Pons (tissue), 1 donor: ENCODE data around the gene CSAG2.
"Not testable (repeated sequence)": the region's sequence is repeated elsewhere in the genome, so short reads cannot be mapped to it uniquely, and the experiment has no call there.

Experiments used
- DNase-seq: peaks from one replicate; pipeline ENCODE4 v3.0.0-alpha.2; 2016; ENCODE audit warnings: low spot score

Gene CSAG2

GRCh38 chrX:152709173-152709572 lies at the start of gene CSAG2:
Gene CSAG2 (minus strand): TSS chrX:152709273. CDS start chrX:152709112, 161 bp downstream.
- DNase-seq, result not testable (repeated sequence)

GRCh38 chrX:152754871-152755270 lies 45.8 kb upstream of the CSAG2 start:
- not testable (repeated sequence) for DNase-seq

- DNase-seq, result not testable (repeated sequence)
Observed at GRCh38 chrX:152753686-152754650, 44.9 kb upstream of the CSAG2 start, which contains the start of gene MAGEA2. Gene MAGEA2 (minus strand): TSS chrX:152753842. CDS start chrX:152751363, 2,479 bp downstream.

- DNase-seq, result no peak
Observed at GRCh38 chrX:152738560-152738959, 29.5 kb upstream of the CSAG2 start.

GRCh38 chrX:152736528-152736927 lies 27.5 kb upstream of the CSAG2 start:
- not testable (repeated sequence) for DNase-seq

- DNase-seq, result no peak
Observed at GRCh38 chrX:152735860-152736511, 26.9 kb upstream of the CSAG2 start.

- no peak for DNase-seq
Observed at GRCh38 chrX:152735101-152735500, 26.0 kb upstream of the CSAG2 start.

GRCh38 chrX:152734143-152734858 lies 25.2 kb upstream of the CSAG2 start:
- not testable (repeated sequence) for DNase-seq

GRCh38 chrX:152733261-152733975 lies 24.3 kb upstream of the CSAG2 start, which contains the start of the genes CSAG1 and MAGEA12:
Gene CSAG1 (minus strand): TSS chrX:152733721. CDS start chrX:152732460, 1,261 bp downstream.
Gene MAGEA12 (plus strand): TSS chrX:152733757. CDS start chrX:152736162, 2,405 bp downstream.
- no peak for DNase-seq

GRCh38 chrX:152725409-152725808 lies 16.3 kb upstream of the CSAG2 start:
- DNase-seq, result no peak

- not testable (repeated sequence) for DNase-seq
Observed at GRCh38 chrX:152713815-152714787, 5.0 kb upstream of the CSAG2 start, which contains the start of gene MAGEA2B. Gene MAGEA2B (plus strand): TSS chrX:152714628. CDS start chrX:152717107, 2,479 bp downstream.

GRCh38 chrX:152713195-152713594 lies 4.1 kb upstream of the CSAG2 start:
- not testable (repeated sequence) for DNase-seq

GRCh38 chrX:152706500-152706899 lies 2.6 kb downstream of the CSAG2 start:
- not testable (repeated sequence) for DNase-seq

GRCh38 chrX:152700390-152700789 lies 8.7 kb downstream of the CSAG2 start:
- not testable (repeated sequence) for DNase-seq

- not testable (repeated sequence) for DNase-seq
Observed at GRCh38 chrX:152697952-152698931, 10.8 kb downstream of the CSAG2 start, which contains the start of gene MAGEA3. Gene MAGEA3 (plus strand): TSS chrX:152698794. CDS start chrX:152700833, 2,039 bp downstream.

- DNase-seq, result not testable (repeated sequence)
Observed at GRCh38 chrX:152681012-152681411, 28.1 kb downstream of the CSAG2 start.

GRCh38 chrX:152674652-152675051 lies 34.4 kb downstream of the CSAG2 start:
- not testable (repeated sequence) for DNase-seq

GRCh38 chrX:152674135-152674534 lies 34.9 kb downstream of the CSAG2 start:
- no peak for DNase-seq
